ENCODE measurements around the gene VIP. TPM values are rescaled to one million over a fixed set of nuclear protein-coding genes. Genes with fewer than 3 reads are reported as not detected.

Gene VIP
- total and polyA plus RNA-seq, 2 of the 8 experiments (the other 6 are each of a cell fraction or from before 2014, with no cell fraction given), result not detected

GRCh38 chr6:152701863-152702401 is 48.7 kb upstream of the VIP start (continued):
- TF ChIP-seq CHD7 (IDR thresholded peaks at IDR 0.05; ENCODE audit: insufficient replicate concordance, low read length), result no peak
- no peak for TF ChIP-seq BCL11A (IDR thresholded peaks at IDR 0.05; ENCODE audit: low read depth in 2 of 2, low read length in 2 of 2)
- TF ChIP-seq SIX5 (IDR thresholded peaks at IDR 0.05; ENCODE audit: low read depth, low read length), result no peak
- no peak for TF ChIP-seq POU5F1 (IDR thresholded peaks at IDR 0.05; ENCODE audit: low read depth, low read length)
- no peak for TF ChIP-seq SIRT6 (IDR thresholded peaks at IDR 0.05; ENCODE audit: low read length)
- no peak for TF ChIP-seq GABPA (IDR thresholded peaks at IDR 0.05; ENCODE audit: borderline replicate concordance, insufficient read depth, low read length)
- no peak for TF ChIP-seq BRCA1 (IDR thresholded peaks at IDR 0.05; ENCODE audit: low read depth, low read length)
